GM12872 (cell line): Measurements from ENCODE around the gene SLC2A5.

Experiments
- TF ChIP-seq, protein P1 (sequence below): IDR thresholded peaks from 3 replicates; pipeline ENCODE4 v1.5.1; 2011; ENCODE audit warnings: low read depth, mild to moderate bottlenecking, low read length, moderate library complexity; ENCODE audit not compliant: insufficient read depth

Gene SLC2A5

DNA sequence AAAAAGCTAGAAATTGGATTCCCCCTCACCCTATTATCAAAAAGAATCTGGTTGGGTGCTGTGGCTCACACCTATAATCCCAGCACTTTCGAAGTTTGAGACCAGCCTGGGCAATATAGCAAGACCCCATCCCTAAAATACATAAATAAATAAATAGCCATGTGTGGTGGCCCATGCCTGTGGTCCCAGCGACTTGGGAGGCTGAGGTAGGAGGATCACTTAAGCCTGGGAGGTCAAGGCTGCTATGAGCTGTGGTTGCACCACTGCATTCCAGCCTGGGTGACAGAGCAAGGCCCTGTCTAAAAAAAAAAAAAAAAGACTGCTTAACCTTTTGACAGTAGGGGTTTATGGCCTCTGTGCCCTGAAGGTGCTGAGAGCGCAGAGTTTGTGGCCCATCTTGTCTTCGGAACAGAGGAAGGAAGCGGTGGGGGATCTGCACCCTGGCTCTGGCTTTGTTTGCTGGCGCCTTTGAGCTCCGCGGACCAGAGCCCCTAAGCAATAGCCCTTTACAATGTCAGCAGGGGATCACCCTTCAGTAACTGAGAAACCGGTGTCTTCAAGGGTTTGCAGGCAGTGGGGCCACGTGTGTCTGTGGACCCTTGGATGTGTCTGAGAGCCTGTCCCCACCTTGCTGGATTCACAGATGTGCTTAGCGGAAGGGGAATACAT is 65.3 kb downstream of the SLC2A5 start:
- TF ChIP-seq, protein P1, sequence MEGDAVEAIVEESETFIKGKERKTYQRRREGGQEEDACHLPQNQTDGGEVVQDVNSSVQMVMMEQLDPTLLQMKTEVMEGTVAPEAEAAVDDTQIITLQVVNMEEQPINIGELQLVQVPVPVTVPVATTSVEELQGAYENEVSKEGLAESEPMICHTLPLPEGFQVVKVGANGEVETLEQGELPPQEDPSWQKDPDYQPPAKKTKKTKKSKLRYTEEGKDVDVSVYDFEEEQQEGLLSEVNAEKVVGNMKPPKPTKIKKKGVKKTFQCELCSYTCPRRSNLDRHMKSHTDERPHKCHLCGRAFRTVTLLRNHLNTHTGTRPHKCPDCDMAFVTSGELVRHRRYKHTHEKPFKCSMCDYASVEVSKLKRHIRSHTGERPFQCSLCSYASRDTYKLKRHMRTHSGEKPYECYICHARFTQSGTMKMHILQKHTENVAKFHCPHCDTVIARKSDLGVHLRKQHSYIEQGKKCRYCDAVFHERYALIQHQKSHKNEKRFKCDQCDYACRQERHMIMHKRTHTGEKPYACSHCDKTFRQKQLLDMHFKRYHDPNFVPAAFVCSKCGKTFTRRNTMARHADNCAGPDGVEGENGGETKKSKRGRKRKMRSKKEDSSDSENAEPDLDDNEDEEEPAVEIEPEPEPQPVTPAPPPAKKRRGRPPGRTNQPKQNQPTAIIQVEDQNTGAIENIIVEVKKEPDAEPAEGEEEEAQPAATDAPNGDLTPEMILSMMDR = no peak

DNA sequence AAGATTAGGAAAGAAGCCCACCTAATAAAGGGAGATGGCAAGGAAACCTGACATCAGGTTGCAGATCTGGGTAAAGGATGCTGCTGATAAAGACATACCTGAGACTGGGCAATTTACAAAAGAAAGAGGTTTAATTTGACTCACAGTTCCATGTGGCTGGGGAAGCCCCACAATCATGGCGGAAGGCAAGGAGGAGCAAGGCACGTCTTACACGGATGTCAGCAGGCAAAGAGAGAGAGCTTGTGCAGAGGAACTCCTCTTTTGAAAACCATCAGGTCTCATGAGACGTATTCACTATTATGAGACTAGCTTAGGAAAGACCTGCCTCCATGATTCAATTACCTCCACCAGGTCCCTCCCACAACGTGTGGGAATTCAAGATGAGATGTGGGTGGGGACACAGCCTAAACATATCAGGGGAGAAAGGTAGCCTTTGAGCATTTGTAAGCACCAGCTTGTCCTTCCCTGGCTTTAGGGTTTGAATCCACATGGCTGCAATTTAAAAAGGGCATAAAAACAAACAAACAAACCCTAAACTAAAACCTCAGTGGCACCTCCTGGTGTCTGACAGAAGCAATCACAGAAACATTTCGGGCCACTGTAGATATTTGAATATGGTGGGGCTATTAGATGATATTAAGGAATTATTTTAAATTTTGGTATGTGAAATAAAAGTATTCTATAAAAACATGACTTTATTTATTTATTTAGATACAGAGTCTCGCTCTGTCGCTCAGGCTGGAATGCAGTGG is 76.3 kb downstream of the SLC2A5 start:
- TF ChIP-seq, protein P1 = no peak

DNA sequence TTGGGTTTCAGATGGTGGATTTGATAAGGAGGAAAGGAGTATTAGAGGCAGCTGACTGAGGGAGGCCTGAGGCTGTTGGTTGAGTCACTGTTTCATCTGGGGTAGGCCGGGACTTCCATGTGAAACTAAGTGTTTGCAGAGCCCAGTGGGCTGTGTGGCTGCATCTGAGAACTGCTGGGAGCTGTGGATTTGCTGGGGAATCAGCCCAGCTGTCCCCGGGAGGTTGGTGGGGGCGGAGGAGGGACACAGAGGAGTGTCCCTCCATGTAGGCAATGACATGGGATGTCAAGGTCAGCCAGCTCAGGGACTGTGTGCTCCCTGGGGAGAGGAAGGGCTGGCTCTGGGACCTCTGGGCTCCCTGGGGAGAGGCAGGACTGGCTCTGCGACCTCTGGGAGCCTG is 79.6 kb downstream of the SLC2A5 start:
- TF ChIP-seq, protein P1 = no peak

DNA sequence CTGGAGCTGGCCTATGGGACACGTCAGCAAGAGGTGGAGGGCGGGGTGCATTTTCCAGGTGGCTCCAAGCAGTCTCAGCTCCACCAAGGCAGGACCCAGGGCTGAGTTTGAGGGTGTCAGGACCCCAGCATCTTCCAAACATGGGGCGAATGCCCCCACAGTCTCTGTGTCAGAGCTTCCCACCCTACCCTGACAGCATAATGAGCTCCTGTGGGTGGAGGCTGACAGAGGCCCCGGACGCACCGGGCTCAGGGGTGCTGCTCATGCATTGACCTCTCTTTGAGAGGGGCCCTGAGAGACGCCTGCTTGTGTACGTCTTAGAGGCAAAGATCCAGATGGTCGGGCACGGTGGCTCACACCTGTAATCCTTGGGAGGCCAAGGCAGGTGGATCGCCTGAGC is 80.4 kb downstream of the SLC2A5 start:
- TF ChIP-seq, protein P1 = no peak

DNA sequence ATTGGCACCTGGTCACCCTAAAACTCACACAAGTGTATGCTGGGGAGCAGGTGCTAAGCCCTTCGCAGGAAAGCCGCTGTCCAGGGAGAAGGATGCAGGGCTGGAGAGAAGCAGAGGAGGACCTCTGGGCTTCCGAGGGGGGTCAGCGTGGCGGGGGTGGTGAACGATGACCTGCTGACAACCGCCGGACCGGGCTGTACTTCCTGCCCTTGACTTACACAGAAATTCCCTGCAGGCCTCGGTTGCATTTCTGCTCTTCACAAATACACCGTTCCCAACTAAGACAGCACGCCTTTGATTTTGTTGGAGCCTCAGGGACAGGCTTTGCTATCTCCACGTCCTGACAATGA is 80.8 kb downstream of the SLC2A5 start:
- TF ChIP-seq, protein P1 = no peak

DNA sequence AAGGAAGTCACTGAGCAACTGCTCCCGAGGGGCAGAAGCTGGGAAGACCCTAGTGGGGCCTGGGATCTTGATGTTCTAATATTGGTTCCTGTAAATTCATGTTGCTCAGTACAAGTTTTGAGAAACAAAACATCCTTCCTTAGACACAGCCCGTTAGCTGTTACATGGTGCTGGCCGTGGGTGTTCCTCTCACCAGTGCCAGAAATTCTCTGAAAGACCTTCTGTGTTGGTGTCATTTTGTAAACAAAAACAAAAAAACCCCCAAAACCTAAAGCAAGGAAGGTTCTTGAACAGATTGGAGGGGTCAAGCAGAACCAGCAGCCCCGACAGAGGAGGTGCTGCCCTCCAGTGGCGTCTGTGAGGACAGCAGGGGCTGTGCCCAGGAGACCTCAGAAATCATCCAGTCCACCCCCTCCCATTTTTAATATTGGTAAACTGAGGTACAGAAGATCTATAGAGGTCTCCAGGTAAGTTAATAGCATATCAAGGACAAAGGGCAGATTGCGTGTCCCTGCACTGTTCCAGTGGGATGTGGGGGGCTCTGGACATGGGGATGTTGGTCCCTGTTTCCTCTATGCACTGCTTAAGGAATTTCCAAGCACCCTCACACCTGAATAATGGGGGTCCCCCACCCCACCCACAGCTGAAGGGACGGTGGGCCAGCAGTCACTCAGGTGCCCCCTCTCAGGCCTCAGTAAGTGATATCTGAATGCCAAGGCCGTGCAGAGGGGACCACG is 81.4 kb downstream of the SLC2A5 start:
- TF ChIP-seq, protein P1 = peak; percentile 94

DNA sequence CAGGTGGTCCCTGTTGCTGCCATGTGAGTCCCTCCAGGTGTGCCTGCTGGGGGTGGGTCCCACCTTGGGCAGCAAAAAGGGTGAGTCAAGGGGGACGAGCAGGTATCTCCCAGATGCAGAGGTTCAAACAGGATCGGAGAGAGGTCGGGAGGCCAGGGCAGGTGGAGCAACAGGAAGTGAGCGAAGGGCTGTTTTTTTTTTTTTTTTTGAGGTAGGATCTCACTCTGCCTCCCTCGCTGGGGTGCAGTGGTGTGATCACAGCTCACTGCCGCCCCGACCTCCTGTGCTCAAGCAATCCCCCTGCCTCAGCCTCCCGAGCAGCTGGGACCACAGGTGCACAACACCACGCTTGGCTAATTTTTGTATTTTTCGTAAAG is 82.6 kb downstream of the SLC2A5 start:
- TF ChIP-seq, protein P1 = no peak
